Trophoblast cell (in vitro differentiated cells and primary cell): ENCODE measurements around the gene E4F1.

ENCODE experiments used
- DNase-seq, 2 donors: peaks; one replicate each; pipeline ENCODE4 v3.0.0-alpha.2; 2016
- H2AFZ ChIP-seq: 2 replicates; pipeline ENCODE4 v1.6.1; 2013; ENCODE audit warnings: low read length, moderate library complexity, mild to moderate bottlenecking; ENCODE audit not compliant: insufficient read depth, poor library complexity
- H2AK5ac ChIP-seq: 2 replicates; pipeline ENCODE4 v1.6.1; 2013; ENCODE audit warnings: mild to moderate bottlenecking, low read length
- H2BK120ac ChIP-seq: 2 replicates; pipeline ENCODE4 v1.6.1; 2013; ENCODE audit warnings: low read length, mild to moderate bottlenecking, moderate library complexity; ENCODE audit not compliant: insufficient read depth, poor library complexity
- H2BK12ac ChIP-seq: 2 replicates; pipeline ENCODE4 v1.6.1; 2013; ENCODE audit warnings: mild to moderate bottlenecking, low read length, moderate library complexity
- H2BK5ac ChIP-seq: 2 replicates; pipeline ENCODE4 v1.6.1; 2013; ENCODE audit warnings: low read length, low read depth, moderate library complexity, mild to moderate bottlenecking; ENCODE audit not compliant: poor library complexity
- H3K14ac ChIP-seq: 2 replicates; pipeline ENCODE4 v1.6.1; 2013; ENCODE audit warnings: mild to moderate bottlenecking, low read length
- H3K18ac ChIP-seq: 2 replicates; pipeline ENCODE4 v1.6.1; 2013; ENCODE audit warnings: mild to moderate bottlenecking, low read length
- H3K23ac ChIP-seq: 2 replicates; pipeline ENCODE4 v1.6.1; 2013; ENCODE audit warnings: low read length
- H3K27ac ChIP-seq: 2 replicates; pipeline ENCODE4 v1.5.1; 2013; ENCODE audit warnings: low read depth, mild to moderate bottlenecking, inconsistent platforms, low read length, moderate library complexity
- H3K27me3 ChIP-seq: 2 replicates; pipeline ENCODE4 v1.6.1; 2013; ENCODE audit warnings: inconsistent platforms, mild to moderate bottlenecking, low read length, moderate library complexity; ENCODE audit not compliant: insufficient read depth
- H3K36me3 ChIP-seq, 2 experiments: 1 replicate in 1 of 2; 2 replicates in 1 of 2; pipeline ENCODE4 v1.6.1; 2013; ENCODE audit warnings: low read length in 2 of 2, mild to moderate bottlenecking in 2 of 2, moderate library complexity in 1 of 2; ENCODE audit not compliant: insufficient read depth in 2 of 2, control insufficient read depth in 1 of 2
- H3K4ac ChIP-seq: 2 replicates; pipeline ENCODE4 v1.6.1; 2013; ENCODE audit warnings: low read depth, mild to moderate bottlenecking, low read length, moderate library complexity
- H3K4me1 ChIP-seq, 2 experiments: 1 replicate in 1 of 2; 2 replicates in 1 of 2; pipeline ENCODE4 v1.6.1; 2013; ENCODE audit warnings: low read length in 2 of 2, mild to moderate bottlenecking in 2 of 2, moderate library complexity in 1 of 2; ENCODE audit not compliant: insufficient read depth in 2 of 2, control insufficient read depth in 1 of 2
- H3K4me2 ChIP-seq: 2 replicates; pipeline ENCODE4 v1.6.1; 2013; ENCODE audit warnings: inconsistent platforms, mild to moderate bottlenecking, low read length, moderate library complexity
- H3K4me3 ChIP-seq: 2 replicates; pipeline ENCODE4 v1.5.1; 2013; ENCODE audit warnings: mild to moderate bottlenecking, low read depth, low read length, inconsistent platforms
- H3K79me1 ChIP-seq: one replicate; pipeline ENCODE4 v1.6.1; 2013; ENCODE audit warnings: low read length
- H3K79me2 ChIP-seq: 2 replicates; pipeline ENCODE4 v1.6.1; 2013; ENCODE audit warnings: low read length, mild to moderate bottlenecking; ENCODE audit not compliant: control insufficient read depth, insufficient read depth, poor library complexity
- H3K9ac ChIP-seq: 2 replicates; pipeline ENCODE4 v1.6.1; 2013; ENCODE audit warnings: mild to moderate bottlenecking, low read length
- H3K9me3 ChIP-seq: 2 replicates; pipeline ENCODE4 v1.6.1; 2013; ENCODE audit warnings: low read depth, mild to moderate bottlenecking, control low read depth, inconsistent platforms, low read length; ENCODE audit not compliant: insufficient read depth
- H4K12ac ChIP-seq: 2 replicates; pipeline ENCODE4 v1.6.1; 2013; ENCODE audit warnings: low read depth, mild to moderate bottlenecking, low read length, moderate library complexity
- H4K8ac ChIP-seq: 2 replicates; pipeline ENCODE4 v1.6.1; 2013; ENCODE audit warnings: low read depth, mild to moderate bottlenecking, low read length, moderate library complexity
- H4K91ac ChIP-seq: one replicate; pipeline ENCODE4 v1.6.1; 2013; ENCODE audit warnings: low read depth, mild to moderate bottlenecking, low read length, moderate library complexity
- whole genome bisulfite sequencing: extraction: QIAGEN DNeasy Blood & Tissue Kit; methylation state at CpG from one replicate; pipeline ENCODE4 v1.1.7; 2013; ENCODE audit warnings: missing lambda C conversion rate; ENCODE audit not compliant: insufficient read length, insufficient coverage; ENCODE audit errors: extremely low coverage; 5-methylcytosine and 5-hydroxymethylcytosine counted together

Gene E4F1

DNA sequence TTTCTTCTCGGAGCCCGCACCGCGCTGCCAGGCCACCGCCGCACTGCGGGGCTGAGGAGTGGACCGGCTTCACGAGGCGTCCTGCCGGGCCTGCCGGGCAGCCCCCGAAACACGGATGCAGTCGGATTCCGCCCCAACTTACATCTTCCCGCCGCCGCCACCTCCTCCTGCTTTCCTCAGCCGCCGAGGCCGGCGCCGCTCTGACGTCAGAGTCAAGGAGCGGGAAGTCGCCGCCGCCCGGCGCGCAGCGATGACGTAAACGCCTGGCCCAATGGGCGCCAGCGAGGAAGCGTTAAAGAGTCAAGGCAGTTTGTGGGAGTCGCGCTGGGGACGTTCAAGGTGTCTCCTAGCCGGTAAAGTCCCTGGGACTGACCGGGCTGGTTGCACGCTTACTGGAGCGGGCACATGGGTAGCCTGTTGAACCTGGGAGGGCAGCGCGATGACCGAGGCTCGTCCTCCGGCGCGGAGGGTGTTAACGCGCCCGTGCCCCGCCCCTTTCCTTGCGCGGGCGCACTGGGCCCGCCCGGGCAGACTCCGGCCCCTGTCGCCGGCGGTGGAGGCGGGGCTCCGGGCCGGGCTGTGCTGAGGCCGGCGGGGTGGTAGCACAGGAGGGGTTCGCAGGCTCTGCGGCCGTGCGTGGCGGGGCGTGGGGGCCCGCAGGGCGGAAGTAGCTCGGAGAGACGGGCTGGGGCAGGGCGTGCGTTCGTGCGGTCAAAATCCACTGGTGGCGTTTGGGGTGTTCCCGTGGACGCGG, 44.7 kb downstream of the E4F1 start, which contains the start of gene RNPS1:
Gene RNPS1 (minus strand): TSS at position 214 of the 754 bp plus-strand sequence. CDS start 3,483 bp downstream, outside the sequence.
- H3K14ac ChIP-seq, result peak within 1 kb of the TSS; percentile 95
- H2BK5ac ChIP-seq, result peak within 1 kb of the TSS; percentile 97
- peak within 1 kb of the TSS; percentile 100 for H3K4me2 ChIP-seq
- H3K79me1 ChIP-seq, result peaks cover 15% of the 10 kb centered on the region
- peak; percentile 95 to 99 for DNase-seq
- peaks cover 16 to 20% of the 10 kb centered on the region in 2 experiments for H3K36me3 ChIP-seq
- peak within 1 kb of the TSS; percentile 97 for H3K9ac ChIP-seq
- H2BK12ac ChIP-seq, result peak within 1 kb of the TSS; percentile 11
- H3K27ac ChIP-seq, result peak within 1 kb of the TSS; percentile 96
- H4K91ac ChIP-seq, result peak within 1 kb of the TSS; percentile 93
- peaks cover 3 to 9% of the 10 kb centered on the region in 2 experiments for H3K4me1 ChIP-seq
- H2AFZ ChIP-seq, result peak within 1 kb of the TSS; percentile 93
- H2AK5ac ChIP-seq, result peak within 1 kb of the TSS; percentile 95
- H3K9me3 ChIP-seq, result no peaks in the 10 kb centered on the region
- H3K23ac ChIP-seq, result no peak within 1 kb of the TSS
- peak within 1 kb of the TSS; percentile 95 for H4K8ac ChIP-seq
- H3K4ac ChIP-seq, result peak within 1 kb of the TSS; percentile 97
- peak within 1 kb of the TSS; percentile 78 for H4K12ac ChIP-seq
- peak within 1 kb of the TSS; percentile 94 for H2BK120ac ChIP-seq
- peak within 1 kb of the TSS; percentile 95 for H3K18ac ChIP-seq
- peaks cover 32% of the 10 kb centered on the region for H3K79me2 ChIP-seq
- no CpG with 5 or more reads among the region's 88 CpGs for WGBS
- H3K27me3 ChIP-seq, result no peaks in the 10 kb centered on the region
- H3K4me3 ChIP-seq, result peak within 1 kb of the TSS; percentile 88

GRCh38 chr16:2270070-2270462, 46.7 kb downstream of the E4F1 start:
- no peak overlapping the region for H3K4me2 ChIP-seq
- no peak overlapping the region for H2BK12ac ChIP-seq
- WGBS, result no CpG with 5 or more reads among the region's 9 CpGs
- H2BK5ac ChIP-seq, result no peak overlapping the region
- H3K9ac ChIP-seq, result no peak overlapping the region
- no peak overlapping the region for H2AK5ac ChIP-seq
- no peak overlapping the region for H4K12ac ChIP-seq
- no peak for DNase-seq
- H3K9me3 ChIP-seq, result no peaks in the 10 kb centered on the region
- peaks cover 3 to 9% of the 10 kb centered on the region in 2 experiments for H3K4me1 ChIP-seq
- no peak overlapping the region for H3K27ac ChIP-seq
- no peak overlapping the region for H3K14ac ChIP-seq
- H2BK120ac ChIP-seq, result no peak overlapping the region
- no peaks in the 10 kb centered on the region for H3K27me3 ChIP-seq
- H4K8ac ChIP-seq, result no peak overlapping the region
- H4K91ac ChIP-seq, result no peak overlapping the region
- peaks cover 15% of the 10 kb centered on the region for H3K79me1 ChIP-seq
- H3K18ac ChIP-seq, result no peak overlapping the region
- peaks cover 24% of the 10 kb centered on the region for H3K79me2 ChIP-seq
- H3K4me3 ChIP-seq, result no peak overlapping the region
- peaks cover 2 to 8% of the 10 kb centered on the region in 2 experiments for H3K36me3 ChIP-seq
- no peak overlapping the region for H3K23ac ChIP-seq
- H2AFZ ChIP-seq, result no peak overlapping the region
- no peak overlapping the region for H3K4ac ChIP-seq

- WGBS, result no CpG with 5 or more reads among the region's 15 CpGs
- DNase-seq, result no peak
- no peak overlapping the region for H4K12ac ChIP-seq
- H2BK12ac ChIP-seq, result no peak overlapping the region
- no peak overlapping the region for H4K8ac ChIP-seq
- H2AFZ ChIP-seq, result no peak overlapping the region
- H3K9me3 ChIP-seq, result no peaks in the 10 kb centered on the region
- peaks cover 15% of the 10 kb centered on the region for H3K79me1 ChIP-seq
- H3K23ac ChIP-seq, result no peak overlapping the region
- H3K79me2 ChIP-seq, result peaks cover 21% of the 10 kb centered on the region
- H2BK120ac ChIP-seq, result no peak overlapping the region
- H3K18ac ChIP-seq, result no peak overlapping the region
- no peak overlapping the region for H3K27ac ChIP-seq
- no peak overlapping the region for H2BK5ac ChIP-seq
- H4K91ac ChIP-seq, result no peak overlapping the region
- peaks cover 3 to 9% of the 10 kb centered on the region in 2 experiments for H3K4me1 ChIP-seq
- H3K27me3 ChIP-seq, result no peaks in the 10 kb centered on the region
- no peak overlapping the region for H3K14ac ChIP-seq
- no peak overlapping the region for H3K4ac ChIP-seq
- peaks cover 2 to 7% of the 10 kb centered on the region in 2 experiments for H3K36me3 ChIP-seq
- no peak overlapping the region for H3K4me3 ChIP-seq
- H2AK5ac ChIP-seq, result no peak overlapping the region
- H3K4me2 ChIP-seq, result no peak overlapping the region
- no peak overlapping the region for H3K9ac ChIP-seq
Observed at GRCh38 chr16:2270588-2271470, 47.4 kb downstream of the E4F1 start.

DNA sequence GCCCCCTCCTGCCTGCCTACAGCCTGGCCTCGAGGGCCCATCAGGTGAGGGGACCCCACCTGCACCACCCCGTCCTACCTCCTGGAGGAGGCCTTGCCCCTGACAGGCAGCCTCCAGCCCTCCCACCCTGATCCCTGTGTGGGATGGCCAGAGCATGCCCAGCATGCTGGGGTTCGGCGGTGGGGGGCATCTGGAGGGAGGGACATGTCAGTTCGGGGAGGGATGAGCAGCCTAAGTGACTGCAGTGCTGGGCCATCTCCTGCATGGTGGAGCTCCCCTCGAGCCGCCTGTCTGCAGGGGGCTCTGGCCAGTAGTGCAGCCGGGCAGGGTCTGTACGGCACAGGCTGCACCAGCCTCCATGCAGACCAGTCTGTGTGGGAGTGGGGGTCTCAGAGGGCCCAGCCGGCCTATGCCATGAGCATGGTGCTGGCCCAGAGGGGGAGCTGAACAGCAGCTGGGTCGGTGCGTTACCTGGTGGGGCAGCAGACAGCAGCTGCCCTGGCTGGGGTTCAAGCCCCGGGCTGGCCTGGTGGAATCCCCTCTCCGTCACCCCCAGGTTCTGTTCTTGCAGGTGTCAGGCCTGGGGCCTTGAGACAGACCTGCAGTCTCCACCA, 48.6 kb downstream of the E4F1 start:
- peaks cover 0 to 5% of the 10 kb centered on the region in 2 experiments for H3K36me3 ChIP-seq
- H3K9me3 ChIP-seq, result no peaks in the 10 kb centered on the region
- H2BK12ac ChIP-seq, result no peak overlapping the region
- H4K91ac ChIP-seq, result no peak overlapping the region
- H3K4ac ChIP-seq, result no peak overlapping the region
- peaks cover 16% of the 10 kb centered on the region for H3K79me2 ChIP-seq
- peaks cover 3 to 7% of the 10 kb centered on the region in 2 experiments for H3K4me1 ChIP-seq
- no peak overlapping the region for H2BK5ac ChIP-seq
- H3K27ac ChIP-seq, result no peak overlapping the region
- H2AFZ ChIP-seq, result no peak overlapping the region
- H4K12ac ChIP-seq, result no peak overlapping the region
- no CpG with 5 or more reads among the region's 14 CpGs for WGBS
- no peak overlapping the region for H2AK5ac ChIP-seq
- H4K8ac ChIP-seq, result no peak overlapping the region
- H3K9ac ChIP-seq, result no peak overlapping the region
- no peak overlapping the region for H3K14ac ChIP-seq
- no peaks in the 10 kb centered on the region for H3K27me3 ChIP-seq
- peaks cover 15% of the 10 kb centered on the region for H3K79me1 ChIP-seq
- no peak overlapping the region for H3K23ac ChIP-seq
- H3K4me2 ChIP-seq, result no peak overlapping the region
- H3K4me3 ChIP-seq, result no peak overlapping the region
- no peak overlapping the region for H2BK120ac ChIP-seq
- no peak overlapping the region for H3K18ac ChIP-seq
- DNase-seq, result no peak
